ENCODE data around the gene ZNF587. TPM values are rescaled to one million over a fixed set of nuclear protein-coding genes. Genes with fewer than 3 reads are reported as not detected.
"Not testable (repeated sequence)": the region's sequence is repeated elsewhere in the genome, so short reads cannot be mapped to it uniquely, and the experiment has no call there.

Gene ZNF587
- total RNA-seq, 2 experiments from 2014 or later = 22.7 to 45.9 TPM

- intact Hi-C loops (cut with micrococcal nuclease; ENCODE audit: unreplicated experiment); H3K4me3 ChIP-seq (ENCODE audit: low read depth, low read length, poor library complexity, severe bottlenecking); H3K27ac ChIP-seq (ENCODE audit: low read depth, low read length, poor library complexity, severe bottlenecking); H4K20me1 ChIP-seq (ENCODE audit: insufficient read depth, low read length); DNase-seq (ENCODE audit: low spot score); BruUV-seq (replicated peaks); H3K9me2 ChIP-seq (ENCODE audit: insufficient read depth, low read length); CTCF ChIA-PET (ENCODE audit: unreplicated experiment); POLR2A ChIA-PET; H3K9me3 ChIP-seq (ENCODE audit: low read length); H2AFZ ChIP-seq (ENCODE audit: low read length): not testable (repeated sequence)
- peak overlapping the region; percentile 32 for H3K4me2 ChIP-seq (ENCODE audit: low read length)
- H3K4me1 ChIP-seq (ENCODE audit: insufficient read depth, low read length, poor library complexity, severe bottlenecking) = peaks cover 30% of the 10 kb centered on the region
- H3K36me3 ChIP-seq (ENCODE audit: insufficient read depth, low read length) = peaks cover 65% of the 10 kb centered on the region
- H3K79me2 ChIP-seq (ENCODE audit: insufficient read depth, low read depth, low read length) = peaks cover 83% of the 10 kb centered on the region
Measured at GRCh38 chr19:57823608-57824007, 26.1 kb upstream of the ZNF587 start.

- no TSS peak for BruUV-seq (replicated peaks)
- no peak for DNase-seq (ENCODE audit: low spot score)
- H3K9me2 ChIP-seq (ENCODE audit: insufficient read depth, low read length) = no peaks in the 10 kb centered on the region
- POLR2A ChIA-PET = interaction anchor here (0.7 kb wide), 1 partner anchor 71 kb away, joined by 4 read pairs; no protein-coding TSS in a partner anchor
- peaks cover 74% of the 10 kb centered on the region for H3K36me3 ChIP-seq (ENCODE audit: insufficient read depth, low read length)
- TF ChIP-seq EZH2phosphoT487 (IDR thresholded peaks at IDR 0.05; ENCODE audit: borderline replicate concordance, low read depth, low read length) (no peak), CTCF (conservative IDR thresholded peaks at IDR 0.05; ENCODE audit: low read length) (no peak)
- peaks cover 26% of the 10 kb centered on the region for H3K4me1 ChIP-seq (ENCODE audit: insufficient read depth, low read length, poor library complexity, severe bottlenecking)
- no peak overlapping the region for H2AFZ ChIP-seq (ENCODE audit: low read length)
- peaks cover 90% of the 10 kb centered on the region for H3K79me2 ChIP-seq (ENCODE audit: insufficient read depth, low read depth, low read length)
- H3K9me3 ChIP-seq (ENCODE audit: low read length) = no peaks in the 10 kb centered on the region
- H4K20me1 ChIP-seq (ENCODE audit: insufficient read depth, low read length) = peaks cover 15% of the 10 kb centered on the region
- intact Hi-C loops (cut with micrococcal nuclease; ENCODE audit: unreplicated experiment) = no loop called here
- H3K4me2 ChIP-seq (ENCODE audit: low read length) = no peak overlapping the region
- H3K27ac ChIP-seq (ENCODE audit: low read depth, low read length, poor library complexity, severe bottlenecking) = no peak overlapping the region
- no peak overlapping the region for H3K4me3 ChIP-seq (ENCODE audit: low read depth, low read length, poor library complexity, severe bottlenecking)
- CTCF ChIA-PET (ENCODE audit: unreplicated experiment) = no interaction called here
Measured at GRCh38 chr19:57825511-57825910, 24.1 kb upstream of the ZNF587 start.

DNA sequence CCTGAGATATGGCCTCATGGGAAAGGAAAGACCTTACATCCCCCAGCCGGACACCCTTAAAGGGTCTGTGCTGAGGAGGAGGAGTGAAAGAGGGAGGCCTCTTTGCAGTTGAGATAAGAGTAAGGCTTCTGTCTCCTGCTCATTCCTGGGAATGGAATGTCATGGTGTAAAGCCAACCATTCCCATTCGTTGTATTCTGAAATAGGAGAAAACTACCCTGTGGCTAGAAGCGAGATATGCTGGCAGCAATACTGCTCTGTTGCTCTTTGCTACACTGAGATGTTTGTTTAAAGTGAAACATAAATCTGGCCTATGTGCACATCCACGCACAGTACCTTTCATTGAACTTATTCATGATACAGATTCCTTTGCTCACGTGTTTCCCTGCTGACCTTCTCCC lies 20.3 kb upstream of the ZNF587 start:
- H3K9me3 ChIP-seq (ENCODE audit: low read length) = no peaks in the 10 kb centered on the region
- DNase-seq (ENCODE audit: low spot score) = no peak
- POLR2A ChIA-PET = no interaction called here
- intact Hi-C loops (cut with micrococcal nuclease; ENCODE audit: unreplicated experiment) = no loop called here
- no peak overlapping the region for H3K4me2 ChIP-seq (ENCODE audit: low read length)
- peaks cover 74% of the 10 kb centered on the region for H3K79me2 ChIP-seq (ENCODE audit: insufficient read depth, low read depth, low read length)
- peaks cover 49% of the 10 kb centered on the region for H3K36me3 ChIP-seq (ENCODE audit: insufficient read depth, low read length)
- no TSS peak for BruUV-seq (replicated peaks)
- TF ChIP-seq EZH2phosphoT487 (IDR thresholded peaks at IDR 0.05; ENCODE audit: borderline replicate concordance, low read depth, low read length) (no peak), CTCF (conservative IDR thresholded peaks at IDR 0.05; ENCODE audit: low read length) (no peak)
- H4K20me1 ChIP-seq (ENCODE audit: insufficient read depth, low read length) = peaks cover 12% of the 10 kb centered on the region; the same call in 1 of the 2 replicates
- CTCF ChIA-PET (ENCODE audit: unreplicated experiment) = no interaction called here
- no peaks in the 10 kb centered on the region for H3K4me1 ChIP-seq (ENCODE audit: insufficient read depth, low read length, poor library complexity, severe bottlenecking)
- no peak overlapping the region for H3K27ac ChIP-seq (ENCODE audit: low read depth, low read length, poor library complexity, severe bottlenecking)
- no peak overlapping the region for H2AFZ ChIP-seq (ENCODE audit: low read length)
- H3K4me3 ChIP-seq (ENCODE audit: low read depth, low read length, poor library complexity, severe bottlenecking) = no peak overlapping the region
- no peaks in the 10 kb centered on the region for H3K9me2 ChIP-seq (ENCODE audit: insufficient read depth, low read length)
